NCI-H2107 treated with DMSO at 0.1 percent for 48 hours (cell line): Measurements from ENCODE around the gene CDC45.

Source experiments
- DNase-seq: peaks from one replicate; lab custom pipeline; 2025; ENCODE audit not compliant: unreplicated experiment; lab: John Stamatoyannopoulos, UW

The CDC45 gene

GRCh38 chr22:19555651-19556050 is 75.9 kb downstream of the CDC45 start:
- no peak for DNase-seq

GRCh38 chr22:19556963-19557545 is 77.3 kb downstream of the CDC45 start:
- DNase-seq, result no peak

- no peak for DNase-seq
Observed at GRCh38 chr22:19559324-19559811, 79.6 kb downstream of the CDC45 start.

- no peak for DNase-seq
Observed at GRCh38 chr22:19559956-19560355, 80.2 kb downstream of the CDC45 start.

- no peak for DNase-seq
Observed at GRCh38 chr22:19565382-19566278, 85.9 kb downstream of the CDC45 start.

GRCh38 chr22:19566279-19567156 is 86.8 kb downstream of the CDC45 start:
- DNase-seq, result no peak

- DNase-seq, result no peak
Observed at GRCh38 chr22:19567157-19568009, 87.7 kb downstream of the CDC45 start.

- DNase-seq, result no peak
Observed at GRCh38 chr22:19568337-19569275, 88.9 kb downstream of the CDC45 start.

- no peak for DNase-seq
Observed at GRCh38 chr22:19569276-19569640, 89.5 kb downstream of the CDC45 start.

- no peak for DNase-seq
Observed at GRCh38 chr22:19569976-19570375, 90.3 kb downstream of the CDC45 start.
